Smooth muscle cell (in vitro differentiated cells): ENCODE results near the gene DOCK3. TPM values are rescaled to one million over a fixed set of nuclear protein-coding genes. Genes with fewer than 3 reads are reported as not detected.
"Not testable (repeated sequence)": the region's sequence is repeated elsewhere in the genome, so short reads cannot be mapped to it uniquely, and the experiment has no call there.

ENCODE experiments used
- DNase-seq: peaks from one replicate; lab custom pipeline; 2025; ENCODE audit not compliant: unreplicated experiment; lab: John Stamatoyannopoulos, UW
- H2AFZ ChIP-seq: fragments of 200-600 bp; sonication (generic); 2 replicates; pipeline ENCODE4 v1.6.0; 2016; ENCODE audit warnings: antibody characterized with exemption, low read depth, mild to moderate bottlenecking
- H3F3A ChIP-seq: fragments of 200-600 bp; sonication (generic); 2 replicates; pipeline ENCODE4 v1.6.0; 2017; ENCODE audit warnings: antibody characterized with exemption, low read depth
- H3K27ac ChIP-seq: fragments of 200-600 bp; sonication (generic); 2 replicates; pipeline ENCODE4 v1.5.1; 2016; ENCODE audit warnings: low read depth, mild to moderate bottlenecking
- H3K27me3 ChIP-seq: fragments of 200-600 bp; sonication (generic); 2 replicates; pipeline ENCODE4 v1.6.1; 2016; ENCODE audit warnings: low read depth, mild to moderate bottlenecking
- H3K36me3 ChIP-seq: fragments of 200-600 bp; sonication (generic); 2 replicates; pipeline ENCODE4 v1.5.1; 2016; ENCODE audit warnings: low read depth
- H3K4me1 ChIP-seq: fragments of 200-600 bp; sonication (generic); 2 replicates; pipeline ENCODE4 v1.5.1; 2016; ENCODE audit warnings: low read depth
- H3K4me2 ChIP-seq: fragments of 200-600 bp; sonication (generic); 2 replicates; pipeline ENCODE4 v1.6.0; 2016; ENCODE audit warnings: mild to moderate bottlenecking
- H3K4me3 ChIP-seq: fragments of 200-600 bp; sonication (generic); 2 replicates; pipeline ENCODE4 v1.5.1; 2016; ENCODE audit warnings: mild to moderate bottlenecking
- H3K79me2 ChIP-seq: fragments of 200-600 bp; sonication (generic); 2 replicates; pipeline ENCODE4 v1.6.0; 2016; ENCODE audit warnings: low read depth, mild to moderate bottlenecking
- H3K9ac ChIP-seq: fragments of 200-600 bp; sonication (generic); 2 replicates; pipeline ENCODE4 v1.6.0; 2016; ENCODE audit warnings: low read depth
- H3K9me3 ChIP-seq: fragments of 200-600 bp; sonication (generic); replicated peaks from 2 replicates; pipeline ENCODE4 v1.5.1; 2016; ENCODE audit warnings: low read depth
- H4K20me1 ChIP-seq: fragments of 200-600 bp; sonication (generic); 2 replicates; pipeline ENCODE4 v1.6.0; 2016; ENCODE audit warnings: low read depth
- CTCF ChIP-seq: fragments of 200-600 bp; sonication (generic); IDR thresholded peaks from 2 replicates; pipeline ENCODE4 v1.5.1; 2017; ENCODE audit warnings: borderline replicate concordance, mild to moderate bottlenecking, antibody characterized with exemption; ENCODE audit not compliant: insufficient read depth, poor library complexity, severe bottlenecking
- WGBS: methylation state at CpG from one replicate; pipeline ENCODE4 v1.1.7; 2016; ENCODE audit warnings: low lambda C conversion rate; 5-methylcytosine and 5-hydroxymethylcytosine counted together
- polyA plus RNA-seq: library from polyadenylated mRNA; unstranded; fragments of >200 nt; fragmentation: Nextera tagmentation; extraction: Ambion mirVana; gene quantifications from 2 replicates; pipeline ENCODE4 v1.2.1, GENCODE V29; 2016
- total RNA-seq: library from RNA; depleted of rRNA; stranded (reverse); fragments of >200 nt; gene quantifications from 2 replicates; pipeline ENCODE4 v1.2.3, GENCODE V29; 2014

The DOCK3 gene
- total and polyA plus RNA-seq, 2 experiments from 2014 or later = 0.29 to 2.2 TPM

DNA sequence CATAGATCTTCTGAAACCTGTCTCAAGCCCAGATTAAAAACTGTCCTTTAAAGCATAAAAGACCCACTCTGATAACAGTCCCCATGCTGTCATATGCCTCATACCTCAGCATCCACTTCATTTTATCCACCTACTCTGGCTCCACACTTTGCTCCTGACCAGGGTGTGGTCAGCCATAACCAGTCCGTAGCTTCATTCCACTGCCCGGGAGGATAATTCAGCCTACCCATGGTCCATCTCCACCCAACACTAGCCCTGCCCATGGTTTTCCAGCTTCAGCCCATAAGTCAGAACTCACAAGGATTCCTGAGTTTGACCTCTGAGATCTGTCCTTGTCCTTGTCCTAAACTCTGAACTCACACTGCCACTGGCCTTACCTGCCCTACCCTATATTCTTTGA is 448.2 kb downstream of the DOCK3 start:
- no peak for TF ChIP-seq CTCF
- H3K27me3 ChIP-seq = no peaks in the 10 kb centered on the region
- 96% methylated on average over 2 of the region's 2 CpGs for WGBS
- no peaks in the 10 kb centered on the region for H3K36me3 ChIP-seq
- no peak overlapping the region for H3K27ac ChIP-seq
- no peak overlapping the region for H3K4me3 ChIP-seq
- H3K4me1 ChIP-seq = no peaks in the 10 kb centered on the region
- no peak overlapping the region for H2AFZ ChIP-seq
- no peak overlapping the region for H3K4me2 ChIP-seq
- H3K9ac ChIP-seq = no peak overlapping the region
- H3K9me3 ChIP-seq = no peaks in the 10 kb centered on the region
- no peaks in the 10 kb centered on the region for H3K79me2 ChIP-seq
- DNase-seq = no peak
- no peaks in the 10 kb centered on the region for H4K20me1 ChIP-seq
- H3F3A ChIP-seq = no peaks in the 10 kb centered on the region

- no peak overlapping the region for H2AFZ ChIP-seq
- no peaks in the 10 kb centered on the region for H4K20me1 ChIP-seq
- H3K36me3 ChIP-seq = no peaks in the 10 kb centered on the region
- no peak for DNase-seq
- H3K79me2 ChIP-seq = no peaks in the 10 kb centered on the region
- H3K4me3 ChIP-seq = no peak overlapping the region
- no peak for TF ChIP-seq CTCF
- H3K9ac ChIP-seq = no peak overlapping the region
- no peak overlapping the region for H3K27ac ChIP-seq
- 96% methylated on average over 3 of the region's 3 CpGs for WGBS
- no peaks in the 10 kb centered on the region for H3K9me3 ChIP-seq
- H3K4me1 ChIP-seq = no peaks in the 10 kb centered on the region
- H3F3A ChIP-seq = no peaks in the 10 kb centered on the region
- no peak overlapping the region for H3K4me2 ChIP-seq
- H3K27me3 ChIP-seq = no peaks in the 10 kb centered on the region
Observed at GRCh38 chr3:51123531-51123930, 448.8 kb downstream of the DOCK3 start.

DNA sequence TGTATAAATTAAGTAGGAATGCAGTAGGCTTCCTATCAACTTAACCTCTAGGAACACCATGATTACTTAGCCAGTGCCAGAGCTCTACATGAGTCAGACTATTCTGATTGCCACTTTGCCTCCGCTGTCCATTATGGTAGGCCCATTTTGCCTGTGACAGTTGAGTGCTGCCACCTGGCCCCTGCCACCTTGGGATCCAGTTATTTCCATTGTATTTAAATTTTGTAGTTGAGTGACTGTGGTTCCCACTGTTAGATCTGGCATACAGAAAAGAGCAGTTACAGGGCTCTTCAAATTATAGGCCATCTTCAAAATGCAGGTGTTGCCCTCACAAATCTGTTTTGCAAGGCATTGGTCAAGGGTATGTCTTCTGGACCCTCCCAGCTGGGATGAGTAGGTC is 456.9 kb downstream of the DOCK3 start:
- H3K9ac ChIP-seq, H3F3A ChIP-seq, H3K4me3 ChIP-seq, H3K4me1 ChIP-seq, H3K9me3 ChIP-seq, H3K27me3 ChIP-seq, H2AFZ ChIP-seq, DNase-seq, H3K36me3 ChIP-seq, H3K79me2 ChIP-seq, H4K20me1 ChIP-seq, H3K4me2 ChIP-seq, H3K27ac ChIP-seq: not testable (repeated sequence)
- 88% methylated on average over 1 of the region's 1 CpG for WGBS

DNA sequence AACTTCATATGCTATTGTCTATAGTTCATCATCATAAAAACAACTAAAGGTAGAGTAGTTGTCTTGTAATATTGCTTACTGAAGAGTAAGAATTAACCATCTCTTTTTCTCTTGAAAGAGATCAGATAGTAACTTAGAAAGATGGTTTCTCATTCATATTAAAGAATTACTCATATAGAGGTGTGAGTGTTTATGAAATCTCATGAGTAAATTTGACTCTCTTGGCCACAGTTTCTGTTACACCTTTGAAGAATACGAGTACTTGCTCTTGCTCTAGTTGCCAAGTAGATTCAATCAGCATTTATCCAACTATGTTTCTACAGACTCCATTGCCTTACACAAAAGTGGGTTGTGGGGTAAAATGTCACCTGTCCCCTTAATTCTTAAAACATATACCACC is 463.0 kb downstream of the DOCK3 start:
- no peak for DNase-seq
- H3K9ac ChIP-seq = no peak overlapping the region
- H3K27me3 ChIP-seq = no peaks in the 10 kb centered on the region
- WGBS = 92% methylated on average over 1 of the region's 1 CpG
- no peaks in the 10 kb centered on the region for H3F3A ChIP-seq
- no peaks in the 10 kb centered on the region for H4K20me1 ChIP-seq
- no peaks in the 10 kb centered on the region for H3K36me3 ChIP-seq
- TF ChIP-seq CTCF = no peak
- H3K27ac ChIP-seq = no peak overlapping the region
- H3K79me2 ChIP-seq = no peaks in the 10 kb centered on the region
- no peak overlapping the region for H3K4me3 ChIP-seq
- H3K9me3 ChIP-seq = no peaks in the 10 kb centered on the region
- no peak overlapping the region for H2AFZ ChIP-seq
- H3K4me2 ChIP-seq = no peak overlapping the region
- H3K4me1 ChIP-seq = no peaks in the 10 kb centered on the region
